ENCODE measurements around the gene SPO11.

The SPO11 gene

GRCh38 chr20:57309544-57310115 lies 20.0 kb upstream of the SPO11 start:
- DNase-seq (ENCODE audit: low read depth) = no peak
- no peak overlapping the region for H3K4me3 ChIP-seq (ENCODE audit: low read depth, low read length)

GRCh38 chr20:57310821-57311514 lies 18.6 kb upstream of the SPO11 start:
- no peak overlapping the region for H3K4me3 ChIP-seq (ENCODE audit: low read depth, low read length)
- no peak for DNase-seq (ENCODE audit: low read depth)

- H3K4me3 ChIP-seq (ENCODE audit: low read depth, low read length) = no peak overlapping the region
- no peak for DNase-seq (ENCODE audit: low read depth)
Observed at GRCh38 chr20:57312138-57312537, 17.5 kb upstream of the SPO11 start.

- H3K4me3 ChIP-seq (ENCODE audit: low read depth, low read length) = no peak overlapping the region
- no peak for DNase-seq (ENCODE audit: low read depth)
Observed at GRCh38 chr20:57313230-57313629, 16.4 kb upstream of the SPO11 start.

GRCh38 chr20:57313951-57314350 lies 15.7 kb upstream of the SPO11 start:
- DNase-seq (ENCODE audit: low read depth) = no peak

GRCh38 chr20:57315083-57315975 lies 14.3 kb upstream of the SPO11 start:
- H3K4me3 ChIP-seq (ENCODE audit: low read depth, low read length) = no peak overlapping the region
- DNase-seq (ENCODE audit: low read depth) = no peak

More at GRCh38 chr20:57313951-57314350, 15.7 kb upstream of the SPO11 start:
- no peak overlapping the region for H3K4me3 ChIP-seq (ENCODE audit: low read depth, low read length)

GRCh38 chr20:57315976-57316480 lies 13.6 kb upstream of the SPO11 start:
- H3K4me3 ChIP-seq (ENCODE audit: low read depth, low read length) = no peak overlapping the region
- DNase-seq (ENCODE audit: low read depth) = no peak

GRCh38 chr20:57316795-57317201 lies 12.8 kb upstream of the SPO11 start:
- no peak overlapping the region for H3K4me3 ChIP-seq (ENCODE audit: low read depth, low read length)
- DNase-seq (ENCODE audit: low read depth) = no peak

- DNase-seq (ENCODE audit: low read depth) = no peak
- no peak overlapping the region for H3K4me3 ChIP-seq (ENCODE audit: low read depth, low read length)
Observed at GRCh38 chr20:57317316-57317788, 12.3 kb upstream of the SPO11 start.

- H3K4me3 ChIP-seq (ENCODE audit: low read depth, low read length) = no peak overlapping the region
- no peak for DNase-seq (ENCODE audit: low read depth)
Observed at GRCh38 chr20:57317789-57318371, 11.7 kb upstream of the SPO11 start.

- no peak overlapping the region for H3K4me3 ChIP-seq (ENCODE audit: low read depth, low read length)
- DNase-seq (ENCODE audit: low read depth) = no peak
Observed at GRCh38 chr20:57319584-57319983, 10.0 kb upstream of the SPO11 start.

GRCh38 chr20:57320358-57320757 lies 9.2 kb upstream of the SPO11 start:
- H3K4me3 ChIP-seq (ENCODE audit: low read depth, low read length) = no peak overlapping the region
- DNase-seq (ENCODE audit: low read depth) = no peak

GRCh38 chr20:57321142-57321541 lies 8.5 kb upstream of the SPO11 start:
- no peak overlapping the region for H3K4me3 ChIP-seq (ENCODE audit: low read depth, low read length)
- no peak for DNase-seq (ENCODE audit: low read depth)

GRCh38 chr20:57322476-57322875 lies 7.1 kb upstream of the SPO11 start:
- no peak for DNase-seq (ENCODE audit: low read depth)
- H3K4me3 ChIP-seq (ENCODE audit: low read depth, low read length) = no peak overlapping the region

- no peak overlapping the region for H3K4me3 ChIP-seq (ENCODE audit: low read depth, low read length)
- DNase-seq (ENCODE audit: low read depth) = peak; percentile 7
Observed at GRCh38 chr20:57323034-57323433, 6.6 kb upstream of the SPO11 start.

- DNase-seq (ENCODE audit: low read depth) = no peak
- no peak overlapping the region for H3K4me3 ChIP-seq (ENCODE audit: low read depth, low read length)
Observed at GRCh38 chr20:57325632-57326356, 3.8 kb upstream of the SPO11 start.

- no peak for DNase-seq (ENCODE audit: low read depth)
- no peak overlapping the region for H3K4me3 ChIP-seq (ENCODE audit: low read depth, low read length)
Observed at GRCh38 chr20:57326667-57327455, 2.7 kb upstream of the SPO11 start.

GRCh38 chr20:57327820-57328219 lies 1.8 kb upstream of the SPO11 start:
- no peak for DNase-seq (ENCODE audit: low read depth)
- no peak overlapping the region for H3K4me3 ChIP-seq (ENCODE audit: low read depth, low read length)
